ENCODE results near the gene RAB36.

DNA sequence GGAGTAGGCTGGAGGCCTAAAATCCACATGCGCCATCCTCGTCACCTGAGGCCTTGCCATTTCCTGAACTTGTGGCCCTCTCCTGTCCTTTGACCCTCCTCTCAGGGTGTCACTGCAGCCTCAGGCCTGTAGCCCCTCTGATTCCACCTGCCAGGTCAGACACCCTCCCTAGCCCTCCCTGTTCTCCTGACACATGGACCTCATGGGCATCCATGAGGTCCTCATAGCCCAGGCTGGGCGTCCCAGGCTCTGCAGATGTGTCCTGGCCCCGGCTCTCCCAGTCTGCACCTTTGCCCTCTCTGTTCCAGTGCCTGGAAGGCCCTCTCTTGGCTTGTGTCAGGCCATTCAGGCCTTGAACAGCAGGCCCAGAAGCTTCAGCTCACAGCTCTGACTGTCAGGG, 15.8 kb downstream of the RAB36 start:
- TF ChIP-seq POLR2A (IDR thresholded peaks at IDR 0.05) (no peak), CTCF (IDR thresholded peaks at IDR 0.05) (no peak)
